Brain microvascular endothelial cell (primary cell): ENCODE results near the gene ZFHX3.
A peak's percentile ranks its signal among the peaks of the same experiment; 100 is the strongest.

ENCODE experiments used
- DNase-seq: peaks from one replicate; pipeline ENCODE4 v3.0.0-alpha.2; 2020
- H3K27ac ChIP-seq: fragments of 250-450 bp; sonication (Bioruptor Pico); 2 replicates; pipeline ENCODE4 v1.5.1; 2020; ENCODE audit warnings: mild to moderate bottlenecking, moderate library complexity
- H3K27me3 ChIP-seq: fragments of 250-450 bp; sonication (Bioruptor Pico); replicated peaks from 2 replicates; pipeline ENCODE4 v1.5.1; 2020; ENCODE audit warnings: mild to moderate bottlenecking
- H3K36me3 ChIP-seq: fragments of 250-450 bp; sonication (Bioruptor Pico); replicated peaks from 2 replicates; pipeline ENCODE4 v1.5.1; 2020; ENCODE audit warnings: mild to moderate bottlenecking
- H3K4me3 ChIP-seq: 2 replicates; pipeline ENCODE4 v1.5.1; 2011; ENCODE audit warnings: low read depth, mild to moderate bottlenecking, control low read depth, low read length, moderate library complexity
- CTCF ChIP-seq: IDR thresholded peaks from 2 replicates; pipeline ENCODE4 v1.5.1; 2011; ENCODE audit warnings: low read depth, mild to moderate bottlenecking, moderate library complexity, low read length, control low read depth, inconsistent platforms; ENCODE audit errors: missing control alignments
- in situ Hi-C: cut with HindIII; loops from 2 replicates; pipeline ENCODE4 v1.10.0; 2017; ENCODE audit warnings: low sequenced_read_pairs, low pct_ligation_motif_present

Gene ZFHX3

GRCh38 chr16:73046849-73047214 is 1.1 kb downstream of the ZFHX3 start:
- DNase-seq: no peak
- Histone ChIP-seq H3K4me3 (peak overlapping the region; percentile 69), H3K27ac (peak overlapping the region; percentile 89), H3K27me3 (no peaks in the 10 kb centered on the region), H3K36me3 (no peaks in the 10 kb centered on the region)
- in situ Hi-C loops: no loop called here
- TF ChIP-seq CTCF: no peak

DNA sequence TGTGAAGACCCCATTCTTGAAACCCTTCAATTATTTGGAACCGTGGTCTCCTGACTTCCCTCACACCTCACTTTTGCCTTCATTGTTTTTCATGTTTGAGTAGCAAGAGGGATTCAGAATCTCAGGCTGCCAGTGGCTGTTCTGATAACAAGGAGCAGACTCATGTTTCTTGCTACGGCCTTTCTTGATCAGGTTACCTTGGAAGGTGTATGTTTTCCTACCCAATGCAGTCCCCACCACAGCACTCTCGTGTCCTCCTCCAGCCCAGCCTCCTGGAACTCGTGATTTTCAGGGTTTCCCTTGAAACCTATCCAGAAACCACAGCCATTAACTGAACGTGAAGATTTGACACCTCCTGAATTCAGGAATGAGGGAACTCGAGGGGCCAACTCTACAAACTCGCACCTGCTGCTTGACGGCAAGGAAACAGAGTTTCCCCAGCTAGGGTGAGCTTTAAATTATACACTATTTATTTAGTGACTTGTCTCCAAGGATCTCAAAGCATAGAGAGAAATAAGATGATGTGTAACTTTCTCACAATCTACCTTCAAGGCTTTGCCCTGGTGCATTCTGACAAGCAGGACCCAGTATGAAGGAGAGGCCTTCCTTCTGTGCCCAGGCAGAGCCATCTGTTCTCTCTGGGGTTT is 1.6 kb downstream of the ZFHX3 start:
- in situ Hi-C loops: no loop called here
- Histone ChIP-seq H3K27ac (peak overlapping the region; percentile 89), H3K4me3 (no peak overlapping the region), H3K27me3 (no peaks in the 10 kb centered on the region), H3K36me3 (no peaks in the 10 kb centered on the region)
- no peak for TF ChIP-seq CTCF
- no peak for DNase-seq

DNA sequence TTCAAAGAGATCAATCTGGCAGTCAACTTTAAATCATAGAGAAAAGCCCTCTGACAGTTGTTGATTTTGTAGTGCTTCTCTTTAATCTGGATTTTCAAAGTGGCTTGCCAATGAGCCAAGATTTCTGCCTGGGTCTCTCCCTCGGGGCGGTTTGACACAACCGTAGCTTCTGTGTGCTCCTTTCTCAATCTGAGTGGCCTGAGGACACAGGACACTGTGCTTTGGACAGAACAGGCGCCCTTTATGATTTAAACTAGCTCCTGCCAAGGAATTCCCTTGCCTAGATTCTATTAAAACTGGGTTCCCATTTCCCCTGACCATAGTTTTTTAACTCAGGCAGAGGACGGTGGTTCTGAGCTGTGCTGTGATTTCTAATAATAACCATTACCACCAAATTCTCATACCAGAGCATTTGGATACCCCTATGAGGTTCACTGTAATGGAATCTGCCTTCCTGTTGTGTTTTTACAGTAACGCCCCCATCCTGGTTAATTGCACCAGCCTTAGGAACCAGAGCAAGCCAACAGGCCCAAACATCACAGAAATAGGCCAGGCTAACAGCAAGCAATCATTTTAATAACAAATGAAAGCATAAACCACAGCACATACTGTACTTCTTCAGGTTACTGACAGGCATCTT is 4.0 kb downstream of the ZFHX3 start:
- DNase-seq: peak; percentile 69
- Histone ChIP-seq H3K4me3 (no peak overlapping the region), H3K27me3 (no peaks in the 10 kb centered on the region), H3K27ac (peak overlapping the region; percentile 39), H3K36me3 (no peaks in the 10 kb centered on the region)
- in situ Hi-C loops: no loop called here
- no peak for TF ChIP-seq CTCF

- in situ Hi-C loops: no loop called here
Measured at GRCh38 chr16:73042807-73043206, 5.1 kb downstream of the ZFHX3 start.

GRCh38 chr16:73041676-73042075 is 6.3 kb downstream of the ZFHX3 start:
- H3K4me3 ChIP-seq: no peak overlapping the region
- no peak for DNase-seq
- H3K27me3 ChIP-seq: no peaks in the 10 kb centered on the region
- H3K36me3 ChIP-seq: no peaks in the 10 kb centered on the region
- in situ Hi-C loops: no loop called here
- TF ChIP-seq CTCF: no peak
- no peak overlapping the region for H3K27ac ChIP-seq

More at GRCh38 chr16:73042807-73043206, 5.1 kb downstream of the ZFHX3 start:
- H3K27ac ChIP-seq: no peak overlapping the region
- TF ChIP-seq CTCF: no peak
- DNase-seq: no peak
- no peaks in the 10 kb centered on the region for H3K36me3 ChIP-seq
- H3K27me3 ChIP-seq: no peaks in the 10 kb centered on the region
- H3K4me3 ChIP-seq: no peak overlapping the region

DNA sequence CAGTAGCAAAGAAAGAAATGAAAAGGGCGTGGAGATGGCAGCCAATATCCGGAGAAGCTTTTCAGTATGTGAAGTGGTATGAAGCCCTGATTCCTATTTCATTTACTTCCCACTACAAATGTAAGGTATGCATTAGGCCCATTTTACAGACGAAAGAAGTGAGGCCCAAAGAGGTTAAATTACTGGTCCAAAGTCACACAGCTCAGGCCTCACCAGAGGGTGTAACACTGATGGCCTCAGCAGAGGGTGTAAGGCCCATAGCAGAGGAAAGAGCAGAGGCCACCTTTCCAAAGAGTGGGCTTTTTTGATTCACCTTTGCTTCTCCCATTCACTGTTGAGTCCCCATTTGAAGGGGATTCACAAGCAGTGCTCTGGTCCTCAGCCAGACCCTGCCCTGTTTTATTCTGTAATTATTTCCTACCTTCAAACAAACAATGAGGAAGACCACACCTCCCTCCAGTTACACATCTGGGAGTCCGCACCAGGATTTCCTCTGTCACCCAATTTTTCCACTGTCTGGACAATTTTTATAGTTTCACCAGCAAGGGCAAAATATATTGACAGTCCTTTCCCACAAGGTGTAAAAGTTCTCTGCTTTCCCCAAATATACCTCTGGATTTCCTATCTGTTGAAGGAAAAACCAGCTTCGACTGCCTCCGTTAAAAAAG is 7.1 kb downstream of the ZFHX3 start:
- no peak for DNase-seq
- Histone ChIP-seq H3K27ac (no peak overlapping the region), H3K27me3 (no peaks in the 10 kb centered on the region), H3K36me3 (no peaks in the 10 kb centered on the region), H3K4me3 (no peak overlapping the region)
- no peak for TF ChIP-seq CTCF
- in situ Hi-C loops: no loop called here
